ENCODE measurements around the gene PPT2. TPM values are rescaled to one million over a fixed set of nuclear protein-coding genes. Genes with fewer than 3 reads are reported as not detected.
"Not testable (repeated sequence)": the region's sequence is repeated elsewhere in the genome, so short reads cannot be mapped to it uniquely, and the experiment has no call there.

The PPT2 gene
- total RNA-seq, 4 donors from 2014 or later, result 16.0 to 120 (median 25.5) TPM

DNA sequence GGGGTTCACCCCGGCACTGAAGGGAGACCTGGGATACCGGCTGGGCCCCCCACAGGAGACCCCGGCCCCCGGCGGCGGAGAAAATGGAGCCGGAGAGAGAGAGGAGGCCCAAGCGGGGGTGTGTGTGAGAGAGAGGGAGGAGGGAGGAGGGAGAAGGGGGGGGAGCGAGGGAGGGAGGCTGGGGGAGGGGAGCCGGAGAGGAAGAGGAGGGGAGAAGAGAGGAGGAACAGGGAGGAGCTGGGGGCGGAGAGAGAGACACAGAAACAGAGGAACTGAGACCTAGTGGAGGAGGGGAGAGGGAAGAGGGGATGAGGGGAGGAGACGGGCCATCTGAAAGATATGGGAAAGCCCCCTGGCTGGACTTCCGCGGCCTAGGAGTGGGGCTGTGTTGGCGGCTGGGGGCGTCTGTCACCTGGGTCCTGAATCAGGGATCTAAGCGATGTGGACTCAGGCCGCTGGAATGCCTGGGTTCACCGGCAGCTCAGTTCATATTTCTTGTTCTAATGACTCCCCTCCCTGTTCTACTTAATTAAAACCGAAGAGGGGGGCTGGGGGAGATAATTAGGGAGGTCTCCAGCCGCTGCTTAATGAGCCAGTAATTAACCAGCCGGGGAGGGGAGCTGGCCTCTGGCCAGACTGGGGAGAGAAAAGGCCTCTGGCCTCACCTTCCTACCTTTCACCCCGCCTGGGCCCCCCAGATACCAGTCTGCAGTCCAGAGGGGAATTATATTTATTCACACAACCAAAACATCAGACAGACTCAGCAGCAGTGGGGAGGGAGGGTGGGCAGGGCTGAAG lies 36.3 kb downstream of the PPT2 start, which contains the start of gene PBX2:
PBX2 (minus strand) TSS at position 149 of the 798 bp plus-strand sequence. CDS start 287 bp downstream, outside the sequence.
- Histone ChIP-seq H3K27ac (peak within 1 kb of the TSS; percentile 97 to 99 (median 98)), H3K4me1 (peaks cover 0 to 88% (median 41%) of the 10 kb centered on the region in 3 donors), H3K36me3 (peaks cover 0 to 23% of the 10 kb centered on the region in 2 donors), H3K4me3 (peak within 1 kb of the TSS; percentile 89 to 98), H3K9me3 (no peaks in the 10 kb centered on the region), H3K27me3 (no peaks in the 10 kb centered on the region)
- TF ChIP-seq CTCF (IDR thresholded peaks at IDR 0.05), result no peak
- peak; percentile 52 to 73 for TF ChIP-seq POLR2A (IDR thresholded peaks at IDR 0.05)
- peak; percentile 44 for TF ChIP-seq POLR2AphosphoS5 (IDR thresholded peaks at IDR 0.05)
- no peak for TF ChIP-seq EP300 (IDR thresholded peaks at IDR 0.05)
- 0% methylated on average over 3 to 8 of the region's 23 CpGs for WGBS, 2 donors (ENCODE audit: low coverage in 1 of 2)
- ATAC-seq, result peak; percentile 74

DNA sequence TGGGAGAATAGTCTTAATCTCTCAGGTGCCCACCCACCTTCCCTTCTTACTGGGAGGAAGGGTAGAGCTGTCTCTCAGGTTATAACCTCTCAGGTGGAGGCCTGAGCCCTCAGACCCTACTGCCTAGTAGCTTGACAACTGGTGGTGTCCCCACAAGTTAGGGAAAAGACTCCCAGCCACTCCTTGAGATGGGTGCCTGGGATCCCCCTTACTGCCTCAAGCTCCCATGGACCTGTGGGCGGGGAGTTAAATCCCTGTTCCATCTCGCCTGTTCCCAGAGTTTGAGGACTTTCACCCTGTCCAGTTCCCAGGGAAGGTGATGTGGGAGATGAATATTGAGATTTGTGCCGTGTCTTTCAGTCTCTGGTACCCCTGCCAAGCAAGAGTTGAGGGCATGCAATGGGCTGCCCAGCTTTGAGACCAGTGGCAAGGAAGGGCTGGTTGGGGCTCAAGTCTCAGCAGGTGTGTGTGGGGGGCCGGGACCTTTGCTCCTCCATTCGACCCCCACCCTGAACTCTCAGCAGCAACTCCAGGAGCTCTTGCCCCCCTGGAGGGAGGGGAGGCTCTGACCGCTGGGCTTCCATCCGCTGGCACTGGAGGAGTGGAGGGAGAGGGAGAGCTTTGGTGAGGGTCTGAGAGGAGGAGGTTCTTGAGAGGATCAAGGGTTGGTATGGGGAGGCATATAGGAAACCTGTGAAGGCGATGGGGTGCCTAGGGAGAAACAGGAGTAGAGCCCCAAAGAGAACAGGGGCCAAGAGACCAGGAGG lies 37.2 kb downstream of the PPT2 start:
- peak overlapping the region; percentile 97 to 99 (median 98) for H3K27ac ChIP-seq
- TF ChIP-seq POLR2A (IDR thresholded peaks at IDR 0.05) (no peak), EP300 (IDR thresholded peaks at IDR 0.05) (no peak), POLR2AphosphoS5 (IDR thresholded peaks at IDR 0.05) (no peak), CTCF (IDR thresholded peaks at IDR 0.05) (no peak)
- no peaks in the 10 kb centered on the region for H3K27me3 ChIP-seq
- no peaks in the 10 kb centered on the region for H3K9me3 ChIP-seq
- peaks cover 0 to 83% (median 37%) of the 10 kb centered on the region in 3 donors for H3K4me1 ChIP-seq
- peaks cover 0 to 21% of the 10 kb centered on the region in 2 donors for H3K36me3 ChIP-seq
- WGBS, 2 donors (ENCODE audit: low coverage in 1 of 2), result 67% methylated on average over 3 of the region's 8 CpGs; no CpG with 5 or more reads in 1 of the 2 donors
- ATAC-seq, result no peak
- peak overlapping the region; percentile 89 to 98 for H3K4me3 ChIP-seq

- Histone ChIP-seq H3K27ac (peak overlapping the region in 3 of 4 donors; percentile 97 to 99 (median 98)), H3K9me3 (no peaks in the 10 kb centered on the region), H3K36me3 (peaks cover 0 to 12% of the 10 kb centered on the region in 2 donors), H3K4me3 (peak overlapping the region in 1 of 2 donors; percentile 89), H3K27me3 (no peaks in the 10 kb centered on the region), H3K4me1 (peaks cover 1 to 80% (median 32%) of the 10 kb centered on the region in 3 donors)
- no peak for TF ChIP-seq POLR2AphosphoS5 (IDR thresholded peaks at IDR 0.05)
- no peak for TF ChIP-seq CTCF (IDR thresholded peaks at IDR 0.05)
- no peak for TF ChIP-seq EP300 (IDR thresholded peaks at IDR 0.05)
- TF ChIP-seq POLR2A (IDR thresholded peaks at IDR 0.05), result no peak
- 42 to 82% methylated on average over 3 to 9 of the region's 15 CpGs for WGBS, 2 donors (ENCODE audit: low coverage in 1 of 2)
- no peak for ATAC-seq
These were observed 38.0 kb downstream of the PPT2 start for GRCh38 chr6:32191696-32192607.

DNA sequence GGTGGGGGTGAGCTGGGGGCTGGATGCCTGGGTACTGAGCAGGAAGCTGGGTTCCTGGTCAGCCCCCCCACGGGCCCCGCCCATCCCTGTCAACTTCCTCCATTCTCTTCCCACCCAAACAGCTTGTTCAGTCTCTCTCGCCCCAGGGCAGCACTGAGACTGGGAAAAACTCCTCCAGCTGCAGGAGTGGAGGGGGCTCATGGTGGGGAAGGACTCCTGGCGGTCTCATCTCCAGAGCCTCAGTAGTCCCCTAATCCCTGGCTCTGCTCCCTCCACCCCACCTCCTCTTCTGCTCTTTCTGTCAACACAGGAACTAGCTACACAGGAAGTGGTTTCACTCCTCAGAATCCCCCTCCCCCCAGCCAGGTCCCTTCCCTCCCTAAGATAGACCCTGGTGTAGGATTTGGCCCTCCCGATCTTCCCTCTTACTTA lies 38.7 kb downstream of the PPT2 start, which contains the start of gene GPSM3:
GPSM3 (minus strand) TSS at position 36 of the 432 bp plus-strand sequence. CDS start 130 bp downstream, outside the sequence.
- Histone ChIP-seq H3K9me3 (no peaks in the 10 kb centered on the region), H3K27me3 (no peaks in the 10 kb centered on the region), H3K36me3 (peaks cover 0 to 5% of the 10 kb centered on the region in 2 donors), H3K4me3 (peak within 1 kb of the TSS in 1 of 2 donors; percentile 89), H3K4me1 (peaks cover 2 to 80% (median 29%) of the 10 kb centered on the region in 3 donors), H3K27ac (peak within 1 kb of the TSS in 3 of 4 donors; percentile 97 to 99 (median 98))
- ATAC-seq, result no peak
- TF ChIP-seq CTCF (IDR thresholded peaks at IDR 0.05), result no peak
- TF ChIP-seq EP300 (IDR thresholded peaks at IDR 0.05), result no peak
- no peak for TF ChIP-seq POLR2A (IDR thresholded peaks at IDR 0.05)
- TF ChIP-seq POLR2AphosphoS5 (IDR thresholded peaks at IDR 0.05), result no peak
- 33 to 60% methylated on average over 2 to 3 of the region's 5 CpGs for WGBS, 2 donors (ENCODE audit: low coverage in 1 of 2)

- Histone ChIP-seq H3K4me3 (peak overlapping the region in 1 of 2 donors; percentile 89), H3K27ac (peak overlapping the region in 3 of 4 donors; percentile 97 to 99 (median 98)), H3K4me1 (peaks cover 2 to 77% (median 24%) of the 10 kb centered on the region in 3 donors)
- not testable (repeated sequence) for ATAC-seq, H3K9me3 ChIP-seq, H3K27me3 ChIP-seq, H3K36me3 ChIP-seq
- WGBS, 2 donors (ENCODE audit: low coverage in 1 of 2), result 58 to 90% methylated on average over 6 to 7 of the region's 13 CpGs
These were observed 39.2 kb downstream of the PPT2 start for GRCh38 chr6:32193096-32193495.

All from gastroesophageal sphincter (tissue), 4 donors.